Naive thymus-derived CD4-positive, alpha-beta T cell (primary cell): Measurements from ENCODE around the gene EIF4A2. TPM values are rescaled to one million over a fixed set of nuclear protein-coding genes. Genes with fewer than 3 reads are reported as not detected.
A peak's percentile ranks its signal among the peaks of the same experiment; 100 is the strongest.

Source experiments
- ATAC-seq: fragments of 150-1000 bp; cut with Tn5 transposase; 2 replicates; pipeline ENCODE4 v1.10.0; 2021; ENCODE audit warnings: mild to moderate bottlenecking, moderate library complexity
- CTCF ChIA-PET: fragments of 350-600 bp; sonication (Branson Sonifier 250); formaldehyde crosslinking; loops from one replicate; lab custom pipeline; 2021; ENCODE audit warnings: antibody characterized with exemption; lab: Charles Lee
- POLR2A ChIA-PET: fragments of 350-600 bp; sonication (Branson Sonifier 250); formaldehyde crosslinking; loops from one replicate; lab custom pipeline; 2021; ENCODE audit warnings: antibody characterized with exemption, inconsistent platforms; lab: Charles Lee
- DNase-seq, 9 donors: peaks; one replicate each; pipeline versions ENCODE4 v3.0.0 to v3.0.0-alpha.2; 2020 to 2022; ENCODE audit warnings: mixed read lengths in 1 of 9
- H3K27ac ChIP-seq: one replicate; pipeline ENCODE4 v1.7.0; 2013; ENCODE audit warnings: mild to moderate bottlenecking, low read depth, low read length, moderate library complexity
- H3K27me3 ChIP-seq, 2 donors: one replicate each; pipeline ENCODE4 v1.7.0; 2013; ENCODE audit warnings: low read length in 2 of 2, mild to moderate bottlenecking in 2 of 2, moderate library complexity in 2 of 2; ENCODE audit not compliant: control insufficient read depth in 2 of 2, insufficient read depth in 2 of 2
- H3K36me3 ChIP-seq, 3 experiments: 1 replicate in 2 of 3; 2 replicates in 1 of 3; pipeline ENCODE4 v1.7.0; 2013; ENCODE audit warnings: low read length in 3 of 3, mild to moderate bottlenecking in 3 of 3, moderate library complexity in 1 of 3; ENCODE audit not compliant: insufficient read depth in 3 of 3, control insufficient read depth in 2 of 3
- H3K4me1 ChIP-seq, 2 donors: one replicate each; pipeline ENCODE4 v1.7.0; 2013; ENCODE audit warnings: low read length in 2 of 2, mild to moderate bottlenecking in 2 of 2, moderate library complexity in 1 of 2; ENCODE audit not compliant: control insufficient read depth in 2 of 2, insufficient read depth in 2 of 2
- H3K4me3 ChIP-seq: 2 replicates; pipeline ENCODE4 v1.7.0; 2013; ENCODE audit warnings: mild to moderate bottlenecking, low read length
- H3K9me3 ChIP-seq, 3 experiments: 1 replicate in 2 of 3; 2 replicates in 1 of 3; pipeline ENCODE4 v1.7.0; 2013; ENCODE audit warnings: low read length in 3 of 3; ENCODE audit not compliant: control insufficient read depth in 2 of 3
- H3K27ac Mint-ChIP-seq, 9 donors: one replicate each; pipeline ENCODE4 v1.8.0; 2020 to 2022; ENCODE audit warnings: mixed read lengths in 9 of 9, mild to moderate bottlenecking in 8 of 9, moderate library complexity in 5 of 9, inconsistent platforms in 2 of 9
- H3K27me3 Mint-ChIP-seq, 5 donors: one replicate each; pipeline ENCODE4 v1.8.0; 2021 to 2022; ENCODE audit warnings: mixed read lengths in 5 of 5, mild to moderate bottlenecking in 1 of 5
- H3K36me3 Mint-ChIP-seq, 5 donors: one replicate each; pipeline ENCODE4 v1.8.0; 2020 to 2022; ENCODE audit warnings: mixed read lengths in 5 of 5, mild to moderate bottlenecking in 3 of 5, inconsistent platforms in 1 of 5
- H3K4me1 Mint-ChIP-seq, 7 donors: one replicate each; pipeline ENCODE4 v1.8.0; 2020 to 2022; ENCODE audit warnings: mixed read lengths in 7 of 7, mild to moderate bottlenecking in 3 of 7, inconsistent platforms in 1 of 7
- H3K4me3 Mint-ChIP-seq, 10 donors: one replicate each; pipeline ENCODE4 v1.8.0; 2020 to 2022; ENCODE audit warnings: mild to moderate bottlenecking in 10 of 10, mixed read lengths in 10 of 10, moderate library complexity in 6 of 10, inconsistent platforms in 2 of 10
- H3K9me3 Mint-ChIP-seq, 11 donors: one replicate each; pipeline ENCODE4 v1.8.0; 2020 to 2022; ENCODE audit warnings: mixed read lengths in 11 of 11, mild to moderate bottlenecking in 4 of 11, inconsistent platforms in 1 of 11, moderate library complexity in 1 of 11
- intact Hi-C, 2 donors: fragments of 100-400 bp; cut with micrococcal nuclease; formaldehyde crosslinking; loops; one replicate each; pipeline ENCODE4 v1.15.1; 2023
- polyA plus RNA-seq, 2 donors: library from polyadenylated mRNA; unstranded; fragments of 300-500 nt; fragmentation: Illumina TruSeq; gene quantifications; one replicate each; pipeline ENCODE4 v1.2.3, GENCODE V29; 2021
- total RNA-seq, 6 experiments: library from RNA in 5 of 6; stranded (reverse) in 5 of 6; gene quantifications; 1 replicate in 5 of 6; 2 replicates in 1 of 6; pipeline ENCODE4 v1.2.3 and lab custom pipeline; 2021 to 2026

EIF4A2 gene
- total and polyA plus RNA-seq, 7 experiments from 2014 or later: 237 to 804 (median 626) TPM

- peak in 2 of 9 donors; percentile 14 to 51 for DNase-seq
- Histone ChIP-seq H3K4me1 (peaks cover 6 to 21% of the 10 kb centered on the region in 2 donors), H3K4me3 (no peak overlapping the region), H3K27me3 (peaks cover 0 to 22% of the 10 kb centered on the region in 2 donors), H3K9me3 (no peaks in the 10 kb centered on the region), H3K36me3 (no peaks in the 10 kb centered on the region), H3K27ac (no peak overlapping the region)
- Mint-ChIP-seq H3K9me3 (no peaks in the 10 kb centered on the region), H3K36me3 (no peaks in the 10 kb centered on the region), H3K4me1 (peaks cover 15 to 24% (median 20%) of the 10 kb centered on the region in 7 donors), H3K27ac (peak overlapping the region in 1 of 9 donors; percentile 33), H3K4me3 (peak overlapping the region; percentile 55 to 91 (median 74)), H3K27me3 (peaks cover 32 to 43% (median 42%) of the 10 kb centered on the region in 5 donors)
- ChIA-PET CTCF (interaction anchor here (0.6 to 1.4 kb wide), 4 partner anchors 90 to 242 kb away, joined by 3 to 9 read pairs (median 6); no protein-coding TSS in a partner anchor), POLR2A (interaction anchor here (1.0 to 4.3 kb wide), 3 partner anchors 13 to 42 kb away, joined by 3 to 39 read pairs (median 8); partner anchors contain the start of genes EIF4A2 and RFC4)
- ATAC-seq: peak; percentile 31
- intact Hi-C loops: loop anchor here (5.0 to 10.0 kb wide), 2 partner anchors 851 to 888 kb away; partner anchors contain the start of gene TRA2B (in 1 of the 2)
Observed at GRCh38 chr3:186825294-186825821, 42.0 kb downstream of the EIF4A2 start.

DNA sequence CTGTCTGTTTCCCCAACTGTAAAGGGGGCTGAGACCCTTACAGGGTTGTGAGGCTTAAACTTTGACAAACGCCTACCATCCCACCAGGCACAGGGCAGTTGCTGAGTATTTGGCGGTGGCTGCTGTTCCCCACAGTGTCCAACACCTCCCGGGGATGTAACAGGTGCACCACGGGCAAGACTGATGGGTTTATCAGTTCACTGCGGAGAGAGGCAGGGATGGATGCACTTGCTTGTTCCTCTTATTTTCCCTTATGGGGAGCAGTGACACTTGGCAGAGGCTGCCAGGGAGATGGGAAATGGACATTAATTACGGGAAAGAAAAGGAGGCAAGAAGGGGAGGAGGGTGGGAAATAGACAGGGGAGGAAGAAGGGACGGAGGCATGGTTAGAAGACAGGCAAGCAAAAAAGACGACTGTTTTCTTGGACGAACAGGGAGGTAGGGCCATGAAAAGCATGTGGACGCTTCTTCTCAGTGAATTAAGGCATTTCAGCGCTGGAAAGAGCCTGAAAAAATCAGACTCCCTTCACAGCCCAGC lies 42.6 kb downstream of the EIF4A2 start:
- H3K36me3 ChIP-seq: no peaks in the 10 kb centered on the region
- H3K9me3 Mint-ChIP-seq: no peaks in the 10 kb centered on the region
- H3K36me3 Mint-ChIP-seq: no peaks in the 10 kb centered on the region
- no peak overlapping the region for H3K27ac ChIP-seq
- intact Hi-C loops: loop anchor here (2.0 to 10.0 kb wide), 5 partner anchors 255 to 889 kb away; partner anchors contain the start of genes DNAJB11 (in 1 of the 2), ETV5 (in 1 of the 2) and TRA2B (in 1 of the 2)
- H3K27ac Mint-ChIP-seq: peak overlapping the region in 2 of 9 donors; percentile 33 to 43
- H3K9me3 ChIP-seq: no peaks in the 10 kb centered on the region
- ChIA-PET CTCF (interaction anchor here (0.6 to 2.8 kb wide), 3 partner anchors 209 to 241 kb away, joined by 3 to 15 read pairs (median 8); no protein-coding TSS in a partner anchor), POLR2A (interaction anchor here (1.0 to 4.3 kb wide), 3 partner anchors 14 to 42 kb away, joined by 3 to 39 read pairs (median 8); partner anchors contain the start of genes EIF4A2 and RFC4)
- peak overlapping the region; percentile 55 to 91 (median 78) for H3K4me3 Mint-ChIP-seq
- DNase-seq: no peak
- H3K4me1 Mint-ChIP-seq: peaks cover 15 to 24% (median 20%) of the 10 kb centered on the region in 7 donors
- ATAC-seq: no peak
- peaks cover 37 to 49% (median 43%) of the 10 kb centered on the region in 5 donors for H3K27me3 Mint-ChIP-seq
- peaks cover 0 to 22% of the 10 kb centered on the region in 2 donors for H3K27me3 ChIP-seq
- H3K4me1 ChIP-seq: peaks cover 6 to 21% of the 10 kb centered on the region in 2 donors
- H3K4me3 ChIP-seq: no peak overlapping the region

DNA sequence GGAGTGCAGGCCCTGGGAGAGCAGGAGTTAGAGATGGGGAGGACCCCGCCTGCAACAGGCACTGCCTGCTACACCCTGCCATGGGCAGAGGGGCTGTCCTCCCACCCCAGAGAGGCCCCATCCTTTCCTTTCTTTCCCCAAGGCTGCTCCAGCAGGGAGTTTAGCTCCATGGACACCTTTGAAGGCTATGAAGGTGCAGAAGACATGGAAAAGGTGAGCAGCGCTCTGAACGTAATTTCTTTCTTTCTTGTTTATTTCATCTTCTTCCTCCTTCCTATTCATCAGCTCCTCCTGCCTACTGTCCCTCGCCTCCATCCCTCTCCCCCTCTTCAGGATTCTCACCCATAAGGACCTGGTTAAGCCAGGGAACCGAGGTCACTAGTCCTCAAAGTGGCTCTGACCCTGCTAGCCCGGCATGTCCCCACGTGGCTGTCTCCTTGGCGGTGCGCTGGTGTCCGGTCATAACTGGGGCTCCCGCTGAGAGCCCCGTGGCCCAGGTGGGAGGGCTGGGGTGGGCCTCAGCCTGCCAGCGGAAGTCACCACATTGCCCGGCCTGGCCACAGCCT lies 43.1 kb downstream of the EIF4A2 start:
- H3K36me3 Mint-ChIP-seq: no peaks in the 10 kb centered on the region
- no peak for ATAC-seq
- Histone ChIP-seq H3K9me3 (no peaks in the 10 kb centered on the region), H3K27me3 (peaks cover 0 to 22% of the 10 kb centered on the region in 2 donors), H3K27ac (no peak overlapping the region), H3K4me1 (peaks cover 6 to 21% of the 10 kb centered on the region in 2 donors), H3K36me3 (no peaks in the 10 kb centered on the region), H3K4me3 (peak overlapping the region; percentile 35)
- intact Hi-C loops: loop anchor here (2.0 to 10.0 kb wide), 5 partner anchors 256 to 890 kb away; partner anchors contain the start of genes DNAJB11 (in 1 of the 2), ETV5 (in 1 of the 2) and TRA2B (in 1 of the 2)
- ChIA-PET POLR2A (interaction anchor here (0.6 to 4.3 kb wide), 4 partner anchors 12 to 889 kb away, joined by 3 to 39 read pairs (median 4); partner anchors contain the start of genes EIF4A2 and TRA2B), CTCF (interaction anchor here (2.8 kb wide), 1 partner anchor 210 kb away, joined by 15 read pairs; no protein-coding TSS in a partner anchor)
- no peaks in the 10 kb centered on the region for H3K9me3 Mint-ChIP-seq
- peak in 3 of 9 donors; percentile 10 to 35 (median 14) for DNase-seq
- H3K4me3 Mint-ChIP-seq: peak overlapping the region; percentile 55 to 91 (median 78)
- H3K27me3 Mint-ChIP-seq: peaks cover 39 to 54% (median 46%) of the 10 kb centered on the region in 5 donors
- peaks cover 15 to 24% (median 20%) of the 10 kb centered on the region in 7 donors for H3K4me1 Mint-ChIP-seq
- peak overlapping the region in 2 of 9 donors; percentile 9 to 43 for H3K27ac Mint-ChIP-seq

GRCh38 chr3:186826976-186827857 lies 43.8 kb downstream of the EIF4A2 start:
- Histone ChIP-seq H3K4me1 (peaks cover 6 to 21% of the 10 kb centered on the region in 2 donors), H3K27me3 (peaks cover 0 to 22% of the 10 kb centered on the region in 2 donors), H3K4me3 (peak overlapping the region; percentile 66), H3K27ac (peak overlapping the region; percentile 52), H3K36me3 (no peaks in the 10 kb centered on the region), H3K9me3 (no peaks in the 10 kb centered on the region)
- Mint-ChIP-seq H3K36me3 (no peaks in the 10 kb centered on the region), H3K4me1 (peaks cover 15 to 24% (median 20%) of the 10 kb centered on the region in 7 donors), H3K9me3 (no peaks in the 10 kb centered on the region), H3K4me3 (peak overlapping the region; percentile 55 to 91 (median 80)), H3K27me3 (peaks cover 45 to 62% (median 53%) of the 10 kb centered on the region in 5 donors), H3K27ac (peak overlapping the region in 2 of 9 donors; percentile 18 to 19)
- DNase-seq (peak; percentile 79 to 92 (median 87)), ATAC-seq (peak; percentile 96)
- CTCF ChIA-PET: interaction anchor here (1.0 to 2.8 kb wide), 3 partner anchors 210 to 323 kb away, joined by 3 to 15 read pairs (median 5); partner anchors contain the start of gene RPL39L
- intact Hi-C loops: loop anchor here (1.0 to 10.0 kb wide), 10 partner anchors 21 to 890 kb away; partner anchors contain the start of genes RFC4 (in 2 of the 2), DNAJB11 (in 1 of the 2), EIF4A2 (in 1 of the 2) and ETV5 (in 1 of the 2)
- POLR2A ChIA-PET: interaction anchor here (0.6 to 4.3 kb wide), 8 partner anchors 12 to 889 kb away, joined by 3 to 39 read pairs (median 4); partner anchors contain the start of genes EIF4A2, RFC4 and TRA2B

GRCh38 chr3:186828340-186828739 lies 45.0 kb downstream of the EIF4A2 start:
- ChIA-PET CTCF (interaction anchor here (0.8 to 2.8 kb wide), 2 partner anchors 21 to 212 kb away, joined by 4 to 15 read pairs; no protein-coding TSS in a partner anchor), POLR2A (interaction anchor here (0.5 to 4.3 kb wide), 6 partner anchors 22 to 244 kb away, joined by 3 to 39 read pairs (median 6); partner anchors contain the start of genes EIF4A2 and RFC4)
- Mint-ChIP-seq H3K36me3 (no peaks in the 10 kb centered on the region), H3K4me3 (peak overlapping the region in 8 of 10 donors; percentile 17 to 77 (median 52)), H3K9me3 (no peaks in the 10 kb centered on the region), H3K4me1 (peaks cover 15 to 24% (median 20%) of the 10 kb centered on the region in 7 donors), H3K27ac (no peak overlapping the region), H3K27me3 (peaks cover 45 to 72% (median 54%) of the 10 kb centered on the region in 5 donors)
- intact Hi-C loops: loop anchor here (5.0 to 10.0 kb wide), 2 partner anchors 854 to 891 kb away; partner anchors contain the start of gene TRA2B (in 1 of the 2)
- DNase-seq (no peak), ATAC-seq (no peak)
- H3K4me1 ChIP-seq: peaks cover 6 to 21% of the 10 kb centered on the region in 2 donors
- H3K36me3 ChIP-seq: no peaks in the 10 kb centered on the region
- peaks cover 0 to 22% of the 10 kb centered on the region in 2 donors for H3K27me3 ChIP-seq
- H3K27ac ChIP-seq: no peak overlapping the region
- H3K4me3 ChIP-seq: no peak overlapping the region
- no peaks in the 10 kb centered on the region for H3K9me3 ChIP-seq
